Fibroblast of the aortic adventitia (primary cell): ENCODE results near the gene CD52. TPM values are rescaled to one million over a fixed set of nuclear protein-coding genes. Genes with fewer than 3 reads are reported as not detected.

Experiments
- DNase-seq: peaks from one replicate; pipeline ENCODE4 v3.0.0-alpha.2; 2010; ENCODE audit warnings: low read depth
- H3K4me3 ChIP-seq: 2 replicates; pipeline ENCODE4 v1.5.1; 2011; ENCODE audit warnings: low read depth, mild to moderate bottlenecking, control low read depth, low read length, moderate library complexity
- total RNA-seq: library from RNA; depleted of rRNA; stranded (reverse); fragments of >200 nt; gene quantifications from 2 replicates; pipeline ENCODE4 v1.2.3, GENCODE V29; 2012; ENCODE audit warnings: low replicate concordance
- TF ChIP-seq, protein P1 (sequence below): IDR thresholded peaks from 2 replicates; pipeline ENCODE4 v1.5.1; 2011; ENCODE audit warnings: mild to moderate bottlenecking, low read length, control low read depth, inconsistent platforms; ENCODE audit not compliant: insufficient read depth

Gene CD52
- total RNA-seq, 1 donor: not detected

- TF ChIP-seq, protein P1, sequence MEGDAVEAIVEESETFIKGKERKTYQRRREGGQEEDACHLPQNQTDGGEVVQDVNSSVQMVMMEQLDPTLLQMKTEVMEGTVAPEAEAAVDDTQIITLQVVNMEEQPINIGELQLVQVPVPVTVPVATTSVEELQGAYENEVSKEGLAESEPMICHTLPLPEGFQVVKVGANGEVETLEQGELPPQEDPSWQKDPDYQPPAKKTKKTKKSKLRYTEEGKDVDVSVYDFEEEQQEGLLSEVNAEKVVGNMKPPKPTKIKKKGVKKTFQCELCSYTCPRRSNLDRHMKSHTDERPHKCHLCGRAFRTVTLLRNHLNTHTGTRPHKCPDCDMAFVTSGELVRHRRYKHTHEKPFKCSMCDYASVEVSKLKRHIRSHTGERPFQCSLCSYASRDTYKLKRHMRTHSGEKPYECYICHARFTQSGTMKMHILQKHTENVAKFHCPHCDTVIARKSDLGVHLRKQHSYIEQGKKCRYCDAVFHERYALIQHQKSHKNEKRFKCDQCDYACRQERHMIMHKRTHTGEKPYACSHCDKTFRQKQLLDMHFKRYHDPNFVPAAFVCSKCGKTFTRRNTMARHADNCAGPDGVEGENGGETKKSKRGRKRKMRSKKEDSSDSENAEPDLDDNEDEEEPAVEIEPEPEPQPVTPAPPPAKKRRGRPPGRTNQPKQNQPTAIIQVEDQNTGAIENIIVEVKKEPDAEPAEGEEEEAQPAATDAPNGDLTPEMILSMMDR: no peak
- no peak overlapping the region for H3K4me3 ChIP-seq
- no peak for DNase-seq
Observed at GRCh38 chr1:26349188-26349876, 31.6 kb downstream of the CD52 start.

GRCh38 chr1:26349877-26350244 is 32.1 kb downstream of the CD52 start:
- TF ChIP-seq, protein P1: no peak
- H3K4me3 ChIP-seq: no peak overlapping the region
- no peak for DNase-seq

GRCh38 chr1:26350343-26350700 is 32.6 kb downstream of the CD52 start:
- no peak for DNase-seq
- no peak overlapping the region for H3K4me3 ChIP-seq
- TF ChIP-seq, protein P1: no peak

DNA sequence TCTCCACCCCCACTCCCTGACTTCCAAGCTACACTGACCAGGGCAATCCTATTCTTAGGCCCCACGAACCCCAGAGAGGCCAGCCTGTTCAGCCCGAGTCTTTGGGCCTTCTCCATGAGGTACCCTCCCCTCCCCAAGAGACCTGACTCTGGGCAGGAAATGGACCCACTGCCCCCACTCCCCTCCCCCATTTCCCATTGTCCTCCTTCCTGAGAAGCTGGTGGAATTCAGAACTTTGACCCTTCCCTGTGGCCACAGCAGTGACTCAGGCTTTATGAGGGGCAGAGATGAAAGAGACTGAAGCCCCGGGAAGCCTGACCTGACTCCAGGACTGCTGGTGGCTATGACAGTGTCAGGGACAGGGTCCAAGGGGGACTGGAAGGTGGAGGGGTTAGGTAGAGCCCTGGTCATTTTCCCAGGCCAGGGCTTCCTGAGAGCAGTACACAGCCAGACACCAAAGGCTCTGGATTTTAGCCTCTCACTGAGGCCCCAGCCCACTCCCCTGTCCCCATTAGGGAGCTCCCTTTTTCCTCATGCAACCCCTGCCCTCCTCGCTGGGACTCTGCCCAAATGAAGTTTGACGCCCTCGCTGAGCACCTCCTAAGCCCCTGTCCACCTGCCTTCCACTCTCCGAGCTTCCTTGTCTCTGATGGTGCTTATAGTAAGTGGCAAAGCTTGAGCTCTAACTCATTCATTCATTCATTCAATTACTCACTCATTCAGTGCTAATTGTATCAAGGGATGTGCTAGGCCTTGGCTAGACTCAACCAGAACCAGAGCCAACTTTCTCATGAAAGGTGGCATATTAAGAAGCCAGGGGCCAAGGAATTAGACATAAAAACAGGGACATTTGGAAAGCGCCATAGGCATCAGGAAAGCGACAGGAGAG is 33.2 kb downstream of the CD52 start:
- H3K4me3 ChIP-seq: no peak overlapping the region
- TF ChIP-seq, protein P1: no peak
- no peak for DNase-seq

DNA sequence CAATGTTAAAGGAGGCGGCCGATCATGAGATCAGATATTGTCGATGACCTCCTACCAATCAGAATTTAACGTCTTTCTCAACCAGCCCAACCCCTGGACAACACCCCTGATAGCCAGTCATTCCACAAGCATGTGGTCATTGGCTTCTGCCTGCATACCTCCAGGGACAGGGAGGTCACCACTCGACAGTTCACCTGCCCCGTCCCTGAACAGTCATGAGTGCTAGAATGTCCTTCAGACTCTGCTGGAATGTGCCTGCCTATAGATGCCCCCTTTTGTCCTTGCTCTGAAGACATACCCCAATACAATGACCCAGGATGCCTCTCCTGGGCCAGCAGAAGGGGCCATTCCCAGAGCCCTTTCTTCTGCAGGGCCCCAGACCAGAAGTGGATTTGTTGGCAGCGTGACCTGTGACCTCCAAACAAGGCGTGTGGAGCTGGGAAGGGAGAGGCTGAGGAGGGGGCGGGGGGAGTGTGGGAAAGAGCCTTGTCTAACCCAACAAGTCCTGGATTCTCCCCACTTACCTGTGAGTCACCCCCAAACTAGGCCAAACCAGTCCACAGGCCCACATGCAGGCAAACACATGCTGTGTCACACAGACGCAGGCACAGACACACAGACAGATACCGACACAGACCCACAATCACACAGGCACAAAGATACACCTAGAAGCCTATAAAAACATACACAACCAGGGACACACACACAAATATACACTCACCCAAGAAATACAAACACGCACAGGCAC is 34.0 kb downstream of the CD52 start:
- DNase-seq: no peak
- TF ChIP-seq, protein P1: no peak
- H3K4me3 ChIP-seq: no peak overlapping the region

DNA sequence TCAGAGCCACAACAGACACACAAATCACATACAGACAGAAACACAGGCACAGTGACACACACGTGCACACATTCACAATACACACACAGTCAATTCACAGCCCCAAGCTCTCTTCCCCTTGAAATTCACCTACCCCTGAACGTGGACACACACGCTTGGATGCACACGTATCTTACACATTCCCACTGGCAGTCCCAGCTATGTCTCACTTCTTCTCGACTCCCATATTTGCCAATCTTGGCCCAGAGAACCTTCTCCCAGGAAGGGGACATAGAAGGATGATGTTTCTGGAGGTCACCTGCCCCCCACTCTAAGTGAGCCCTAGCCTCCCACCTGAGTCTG is 34.6 kb downstream of the CD52 start:
- H3K4me3 ChIP-seq: no peak overlapping the region
- TF ChIP-seq, protein P1: no peak
- DNase-seq: no peak
